Activated T-helper 1 cell treated with anti-CD3 and anti-CD28 coated beads, Interleukin-12 subunit alpha, Interleukin-12 subunit beta, Interleukin-2, Interleukin-4 antibody, amounts not matched to agents 30 ng/mL and 10 ng/mL and 1 ng/mL, durations not matched to agents 14 hours and 24 hours and 36 hours (primary cell): ENCODE measurements around the gene CASP12. TPM values are rescaled to one million over a fixed set of nuclear protein-coding genes. Genes with fewer than 3 reads are reported as not detected.
A peak's percentile ranks its signal among the peaks of the same experiment; 100 is the strongest.

Experiments used
- DNase-seq: peaks from one replicate; pipeline ENCODE4 v3.0.0; 2021; ENCODE audit warnings: low spot score
- H3K27ac Mint-ChIP-seq: one replicate; pipeline ENCODE4 v1.8.0; 2021; ENCODE audit warnings: mild to moderate bottlenecking, mixed read lengths
- H3K27me3 Mint-ChIP-seq: one replicate; pipeline ENCODE4 v1.8.0; 2022; ENCODE audit warnings: mild to moderate bottlenecking, moderate library complexity, mixed read lengths; ENCODE audit not compliant: insufficient read depth
- H3K36me3 Mint-ChIP-seq: one replicate; pipeline ENCODE4 v1.8.0; 2021; ENCODE audit warnings: low read depth, mixed read lengths
- H3K4me1 Mint-ChIP-seq: one replicate; pipeline ENCODE4 v1.8.0; 2021; ENCODE audit warnings: low read depth, mixed read lengths
- H3K4me3 Mint-ChIP-seq: one replicate; pipeline ENCODE4 v1.8.0; 2021; ENCODE audit warnings: mild to moderate bottlenecking, moderate library complexity, mixed read lengths
- H3K9me3 Mint-ChIP-seq: one replicate; pipeline ENCODE4 v1.8.0; 2021; ENCODE audit warnings: mixed read lengths
- intact Hi-C: fragments of 100-400 bp; cut with micrococcal nuclease; formaldehyde crosslinking; loops from one replicate; pipeline ENCODE4 v1.15.1; 2024
- total RNA-seq: library from RNA; stranded (reverse); gene quantifications from 2 replicates; pipeline ENCODE4 v1.2.3, GENCODE V29; 2022

CASP12 gene
- total RNA-seq, 1 donor from 2014 or later = not detected

DNA sequence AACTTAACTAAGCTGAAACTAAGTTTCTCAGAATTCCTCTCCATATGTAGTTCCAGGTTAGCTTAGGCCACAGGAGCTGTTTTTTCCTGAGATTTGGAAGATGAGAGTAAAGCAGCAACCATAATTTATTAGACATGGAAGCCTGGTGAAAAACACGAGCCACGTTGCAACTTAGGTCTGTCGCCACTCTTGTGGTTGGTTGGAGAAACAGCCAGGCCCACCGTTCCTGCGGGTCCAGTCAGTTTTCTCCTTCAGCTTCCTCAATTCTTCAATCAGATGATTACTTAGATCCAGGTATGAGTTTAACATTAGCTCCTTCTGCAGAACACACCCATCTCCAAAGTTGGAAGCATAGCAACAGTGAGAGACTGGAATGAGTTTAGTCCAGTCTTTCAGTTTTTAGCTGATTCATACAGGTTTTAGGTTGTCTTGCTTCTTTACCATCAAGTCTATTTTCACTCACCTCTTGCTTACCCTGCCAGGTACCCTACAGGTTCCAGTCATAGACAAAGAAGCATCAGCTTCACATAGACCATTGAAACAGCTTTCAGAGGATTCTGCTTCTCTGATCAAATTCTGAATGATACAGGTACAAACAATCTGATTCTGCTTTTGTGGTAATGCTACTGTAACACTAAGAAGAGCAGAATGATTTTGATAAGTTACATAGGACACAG, 18.6 kb downstream of the CASP12 start:
- Mint-ChIP-seq H3K27me3 (peaks cover 3% of the 10 kb centered on the region), H3K9me3 (peaks cover 20% of the 10 kb centered on the region), H3K27ac (no peak overlapping the region), H3K4me3 (no peak overlapping the region), H3K36me3 (peaks cover 13% of the 10 kb centered on the region), H3K4me1 (peaks cover 43% of the 10 kb centered on the region)
- no peak for DNase-seq
- intact Hi-C loops = loop anchor here (5.0 kb wide), 1 partner anchor 172 kb away; no protein-coding TSS in a partner anchor

DNA sequence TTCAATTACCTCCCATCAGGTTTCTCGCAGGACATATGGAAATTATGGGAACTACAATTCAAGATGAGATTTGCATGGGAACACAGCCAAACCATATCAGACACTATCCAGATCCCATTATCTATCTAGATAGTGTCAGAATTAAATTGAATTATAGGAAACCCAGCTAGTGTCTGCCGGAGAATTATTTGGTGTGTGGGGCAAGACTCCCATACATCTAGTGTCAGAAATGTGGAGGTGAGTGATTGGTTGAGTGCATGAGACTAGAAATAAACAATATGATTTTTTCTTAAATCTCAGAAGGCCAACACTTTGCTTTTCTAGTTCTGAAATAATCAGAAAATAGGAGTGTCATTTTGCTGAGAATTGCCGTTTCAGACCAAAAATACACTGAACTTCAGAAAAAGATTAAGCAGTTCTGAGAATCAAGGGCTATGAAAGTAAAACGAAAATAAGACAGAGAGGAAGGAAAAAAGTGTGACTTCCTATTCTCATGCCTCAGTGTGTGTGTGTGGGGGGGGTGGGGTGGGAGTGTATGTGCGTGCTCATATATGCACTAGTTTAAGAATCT, 21.3 kb downstream of the CASP12 start:
- Mint-ChIP-seq H3K27me3 (peaks cover 3% of the 10 kb centered on the region), H3K4me3 (peak overlapping the region; percentile 50), H3K4me1 (peaks cover 37% of the 10 kb centered on the region), H3K9me3 (peaks cover 21% of the 10 kb centered on the region), H3K36me3 (peaks cover 13% of the 10 kb centered on the region), H3K27ac (peak overlapping the region; percentile 66)
- no peak for DNase-seq
- intact Hi-C loops = loop anchor here (2.0 to 5.0 kb wide), 2 partner anchors 78 to 170 kb away; no protein-coding TSS in a partner anchor

DNA sequence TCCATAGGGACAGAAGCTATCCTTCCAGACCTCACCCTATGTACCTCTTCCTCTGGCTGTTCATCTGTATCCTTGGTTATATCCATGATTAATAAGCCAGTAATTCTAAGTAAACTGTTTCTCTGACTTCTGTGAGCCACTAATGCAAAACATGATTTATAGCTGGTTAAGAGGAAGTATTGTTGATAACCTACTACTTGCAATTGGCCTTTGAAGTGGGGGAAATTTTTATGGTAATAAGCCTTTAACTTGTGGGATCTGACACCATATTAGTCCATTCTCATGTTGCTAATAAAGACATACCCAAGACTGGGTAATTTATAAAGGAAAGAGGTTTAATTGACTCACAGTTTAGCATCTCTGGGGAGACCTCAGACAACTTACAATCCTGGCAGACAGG, 21.9 kb downstream of the CASP12 start:
- peaks cover 20% of the 10 kb centered on the region for H3K9me3 Mint-ChIP-seq
- H3K4me3 Mint-ChIP-seq = peak overlapping the region; percentile 50
- peaks cover 13% of the 10 kb centered on the region for H3K36me3 Mint-ChIP-seq
- H3K4me1 Mint-ChIP-seq = peaks cover 37% of the 10 kb centered on the region
- H3K27me3 Mint-ChIP-seq = peaks cover 3% of the 10 kb centered on the region
- peak overlapping the region; percentile 66 for H3K27ac Mint-ChIP-seq
- intact Hi-C loops = loop anchor here (2.0 to 5.0 kb wide), 2 partner anchors 78 to 169 kb away; no protein-coding TSS in a partner anchor
- no peak for DNase-seq

DNA sequence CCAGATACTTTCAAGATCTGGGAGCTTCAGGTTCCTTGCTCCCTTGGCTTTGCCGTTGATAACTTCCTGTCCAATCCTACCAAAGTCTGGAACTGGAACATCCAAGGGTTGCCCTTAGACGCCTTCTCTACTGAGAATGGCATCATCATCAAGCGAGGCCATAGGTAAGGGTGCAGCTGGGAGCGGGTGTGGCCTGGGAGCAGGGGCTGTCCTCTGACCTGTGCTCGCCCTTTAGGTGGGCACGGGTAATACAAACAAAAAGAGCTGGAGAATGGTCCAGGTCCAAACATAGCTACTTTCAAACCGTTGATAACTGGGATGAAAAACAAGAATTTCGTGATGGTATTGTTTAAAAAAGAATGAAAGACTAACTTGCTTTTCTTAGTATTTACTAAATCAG, 25.0 kb downstream of the CASP12 start:
- intact Hi-C loops = no loop called here
- Mint-ChIP-seq H3K27me3 (peaks cover 3% of the 10 kb centered on the region), H3K9me3 (peaks cover 10% of the 10 kb centered on the region), H3K27ac (no peak overlapping the region), H3K4me1 (peaks cover 28% of the 10 kb centered on the region), H3K4me3 (no peak overlapping the region), H3K36me3 (peaks cover 5% of the 10 kb centered on the region)
- DNase-seq = no peak

DNA sequence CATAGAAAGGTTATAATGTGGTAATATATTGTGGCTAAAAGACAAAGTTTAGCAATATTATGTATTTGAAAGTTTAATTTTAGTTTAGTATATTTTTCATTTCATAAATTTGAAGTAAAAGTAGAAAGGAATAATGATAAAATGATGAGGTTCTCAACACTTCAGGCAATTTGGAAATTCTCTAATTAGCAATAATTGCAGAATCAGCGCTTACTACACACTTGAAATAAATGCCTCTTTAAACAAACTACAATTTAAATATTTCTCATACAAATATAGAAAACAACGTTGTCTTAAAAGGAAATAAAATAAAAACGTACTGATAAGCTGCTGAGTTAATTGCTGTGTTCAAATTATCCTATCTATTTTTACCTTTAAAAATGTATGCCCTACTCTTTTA, 25.9 kb downstream of the CASP12 start:
- intact Hi-C loops = no loop called here
- no peak overlapping the region for H3K4me3 Mint-ChIP-seq
- peaks cover 5% of the 10 kb centered on the region for H3K36me3 Mint-ChIP-seq
- peaks cover 19% of the 10 kb centered on the region for H3K4me1 Mint-ChIP-seq
- H3K9me3 Mint-ChIP-seq = peaks cover 10% of the 10 kb centered on the region
- no peak overlapping the region for H3K27ac Mint-ChIP-seq
- H3K27me3 Mint-ChIP-seq = peaks cover 3% of the 10 kb centered on the region
- no peak for DNase-seq

DNA sequence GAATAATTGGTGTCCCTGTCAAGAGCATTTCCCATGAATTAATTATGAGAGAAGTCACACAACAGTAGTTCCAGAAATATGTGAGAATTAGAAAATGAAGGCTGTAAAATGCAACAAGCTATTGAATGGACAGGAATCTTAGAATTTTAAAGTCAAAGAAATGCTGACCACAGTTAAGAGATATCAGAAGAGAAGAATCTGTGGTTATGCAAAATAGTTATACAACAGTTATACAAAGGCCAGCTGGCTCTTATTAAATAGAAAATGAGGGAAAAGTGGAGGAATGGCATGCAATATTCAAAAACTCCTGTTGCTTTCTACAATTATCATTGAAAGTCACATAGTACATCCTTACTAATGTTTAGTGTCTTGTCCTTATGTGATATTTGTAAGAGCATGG, 27.4 kb downstream of the CASP12 start:
- no peak for DNase-seq
- Mint-ChIP-seq H3K4me1 (peaks cover 4% of the 10 kb centered on the region), H3K27ac (no peak overlapping the region), H3K36me3 (peaks cover 1% of the 10 kb centered on the region), H3K9me3 (peaks cover 9% of the 10 kb centered on the region), H3K4me3 (no peak overlapping the region), H3K27me3 (peaks cover 3% of the 10 kb centered on the region)
- intact Hi-C loops = no loop called here

DNA sequence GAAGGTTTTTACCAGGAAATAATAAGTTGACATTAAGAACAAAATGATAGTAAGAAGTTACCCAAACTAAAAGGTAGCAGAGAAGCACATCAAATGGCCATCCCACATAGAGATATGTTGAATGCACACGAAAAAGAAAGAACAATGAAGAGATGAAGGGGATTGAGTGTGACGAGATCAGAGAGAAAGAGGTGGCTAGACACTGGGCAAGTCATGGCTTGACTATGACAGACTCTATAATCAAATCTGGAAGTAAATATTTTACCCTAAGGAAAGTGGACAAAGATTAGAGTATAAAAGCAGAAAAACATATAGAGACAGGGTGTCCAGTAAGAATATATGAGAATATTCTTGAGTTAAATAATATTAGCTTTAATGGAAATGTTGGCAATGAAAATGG, 31.4 kb downstream of the CASP12 start:
- H3K27ac Mint-ChIP-seq = no peak overlapping the region
- peaks cover 1% of the 10 kb centered on the region for H3K36me3 Mint-ChIP-seq

DNA sequence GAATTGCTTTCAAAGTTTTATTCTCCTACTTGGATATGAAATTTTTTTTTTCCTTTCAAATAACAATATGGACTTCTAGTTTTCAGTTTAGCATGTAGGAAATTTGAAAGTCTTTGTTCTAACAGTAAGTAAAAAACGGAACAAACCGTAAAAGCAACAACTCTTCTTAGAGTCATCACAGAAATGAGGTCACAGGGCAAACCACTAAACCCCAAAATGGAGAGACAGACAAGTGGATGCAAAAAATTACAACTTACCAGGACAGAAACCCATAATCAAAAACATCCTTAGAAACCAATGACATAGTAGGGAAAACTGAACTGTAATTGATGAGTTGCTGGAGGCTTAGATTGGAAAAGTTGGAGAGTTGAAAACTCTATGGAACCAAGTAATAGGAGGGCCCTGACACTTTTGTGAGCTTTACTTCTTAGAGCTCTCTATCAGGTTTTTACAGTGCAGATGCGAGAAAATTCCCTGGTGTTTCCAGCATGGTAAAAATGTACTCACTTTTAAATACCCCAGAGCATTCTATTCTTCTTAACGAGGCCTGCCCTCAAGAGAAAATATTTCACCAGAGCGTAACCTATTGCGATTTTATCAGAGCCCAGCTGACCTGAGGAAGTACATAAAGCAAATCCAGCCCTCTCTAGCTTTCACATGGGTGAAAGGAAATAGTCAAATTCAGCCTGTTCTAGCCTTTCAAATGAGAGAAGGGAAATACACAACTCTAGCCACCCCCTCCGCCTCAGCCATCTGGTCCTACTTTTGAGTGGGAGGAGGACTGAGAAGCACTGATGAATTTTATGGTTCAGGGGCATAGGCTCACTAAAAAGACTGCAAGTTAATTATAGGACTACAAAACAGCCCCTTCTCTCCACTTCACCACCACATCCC, 39.1 kb downstream of the CASP12 start:
- Mint-ChIP-seq H3K9me3 (peaks cover 7% of the 10 kb centered on the region), H3K27me3 (no peaks in the 10 kb centered on the region), H3K36me3 (peaks cover 5% of the 10 kb centered on the region), H3K4me1 (peaks cover 24% of the 10 kb centered on the region), H3K4me3 (peak overlapping the region; percentile 38), H3K27ac (no peak overlapping the region)
- DNase-seq = no peak
- intact Hi-C loops = no loop called here

More for the DNA sequence above, 31.4 kb downstream of the CASP12 start:
- no peaks in the 10 kb centered on the region for H3K4me1 Mint-ChIP-seq
- H3K4me3 Mint-ChIP-seq = no peak overlapping the region
- H3K9me3 Mint-ChIP-seq = peaks cover 15% of the 10 kb centered on the region
- intact Hi-C loops = no loop called here
- no peak for DNase-seq
- peaks cover 3% of the 10 kb centered on the region for H3K27me3 Mint-ChIP-seq

DNA sequence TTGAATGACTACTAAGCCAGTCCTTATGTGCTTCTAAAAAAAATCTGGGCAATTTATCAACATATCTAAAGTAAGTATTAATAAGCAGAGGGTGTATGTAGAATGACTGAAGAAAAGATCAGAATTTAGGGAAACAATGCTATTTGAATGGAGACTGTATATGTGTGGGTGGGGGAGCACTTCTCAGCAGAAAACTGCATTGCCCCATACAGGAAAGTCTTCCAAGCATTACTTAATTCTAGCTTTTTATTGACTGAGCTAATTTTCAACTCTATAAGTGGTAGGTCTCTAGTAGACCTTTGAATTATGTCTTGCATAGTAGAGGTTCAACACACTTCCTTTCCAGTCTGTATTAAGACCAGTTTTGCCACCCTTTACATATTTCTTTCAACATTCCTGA, 41.7 kb downstream of the CASP12 start:
- Mint-ChIP-seq H3K36me3 (peaks cover 5% of the 10 kb centered on the region), H3K4me3 (no peak overlapping the region), H3K9me3 (peaks cover 7% of the 10 kb centered on the region), H3K27me3 (no peaks in the 10 kb centered on the region), H3K27ac (no peak overlapping the region), H3K4me1 (peaks cover 24% of the 10 kb centered on the region)
- intact Hi-C loops = no loop called here
- DNase-seq = no peak

DNA sequence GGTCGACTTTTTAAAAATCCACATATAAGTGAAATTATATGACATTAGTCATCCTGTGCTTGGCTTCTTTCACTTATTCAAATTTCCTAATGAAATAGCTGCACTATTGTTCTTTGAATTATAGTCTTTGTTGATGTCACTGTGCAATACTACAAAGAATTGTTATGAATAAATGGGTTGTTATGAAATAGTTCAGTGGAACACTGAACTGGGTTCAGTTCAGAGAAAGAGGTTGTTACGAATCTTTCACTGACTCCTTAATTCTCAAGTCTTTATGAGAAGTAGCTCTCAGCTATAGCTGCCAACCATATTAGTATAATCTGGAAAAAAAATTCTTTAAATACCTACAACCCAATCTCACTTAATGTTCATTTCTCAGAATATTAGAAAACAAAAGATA, 42.3 kb downstream of the CASP12 start:
- no peak overlapping the region for H3K27ac Mint-ChIP-seq
- peaks cover 24% of the 10 kb centered on the region for H3K4me1 Mint-ChIP-seq
- peaks cover 7% of the 10 kb centered on the region for H3K9me3 Mint-ChIP-seq
- no peak overlapping the region for H3K4me3 Mint-ChIP-seq
- H3K36me3 Mint-ChIP-seq = peaks cover 5% of the 10 kb centered on the region
- H3K27me3 Mint-ChIP-seq = no peaks in the 10 kb centered on the region
- intact Hi-C loops = no loop called here
- DNase-seq = no peak

DNA sequence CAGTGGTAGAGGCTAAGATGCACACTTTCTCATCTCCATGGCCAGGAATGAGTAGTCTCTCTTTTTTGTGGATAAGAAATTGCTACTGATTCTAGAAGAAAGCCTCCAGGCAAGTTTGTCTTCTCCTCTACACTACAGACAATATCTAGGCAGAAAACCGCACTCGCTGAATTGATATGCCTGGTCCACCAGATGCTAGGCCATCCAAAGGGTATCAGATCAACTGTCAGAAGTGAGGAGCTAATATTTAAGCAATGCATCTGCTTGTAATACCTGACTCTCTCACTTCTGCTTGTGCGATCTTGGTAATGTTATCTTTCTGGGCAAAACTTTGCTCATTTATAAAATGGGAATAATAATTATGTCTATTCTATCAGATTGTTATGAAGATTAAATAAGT, 45.0 kb downstream of the CASP12 start:
- Mint-ChIP-seq H3K27me3 (no peaks in the 10 kb centered on the region), H3K36me3 (peaks cover 3% of the 10 kb centered on the region), H3K4me1 (peaks cover 8% of the 10 kb centered on the region), H3K9me3 (peaks cover 5% of the 10 kb centered on the region), H3K27ac (no peak overlapping the region), H3K4me3 (no peak overlapping the region)
- no peak for DNase-seq
- intact Hi-C loops = no loop called here

DNA sequence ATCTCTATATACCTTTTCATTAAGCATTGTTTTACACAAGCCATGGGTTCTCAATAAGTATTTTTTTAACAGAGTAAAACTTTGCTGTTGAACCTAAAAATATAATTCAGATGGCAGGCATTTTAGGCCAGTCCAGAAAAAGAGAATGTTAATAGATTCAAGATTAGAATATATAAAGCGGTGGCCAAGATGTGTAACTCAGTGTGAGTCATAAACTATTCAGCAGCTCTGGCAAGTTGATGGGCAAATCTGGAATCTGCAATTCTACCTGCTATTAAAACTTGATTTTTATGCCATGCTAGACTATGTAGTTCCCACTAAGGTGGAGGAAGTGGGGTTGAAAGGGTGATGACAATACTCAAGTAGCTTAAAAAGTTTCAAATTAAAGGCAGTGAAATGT, 45.4 kb downstream of the CASP12 start:
- Mint-ChIP-seq H3K36me3 (peaks cover 2% of the 10 kb centered on the region), H3K4me1 (peaks cover 3% of the 10 kb centered on the region), H3K4me3 (no peak overlapping the region), H3K27me3 (no peaks in the 10 kb centered on the region), H3K9me3 (peaks cover under 1% of the 10 kb centered on the region), H3K27ac (no peak overlapping the region)
- DNase-seq = no peak
- intact Hi-C loops = no loop called here

DNA sequence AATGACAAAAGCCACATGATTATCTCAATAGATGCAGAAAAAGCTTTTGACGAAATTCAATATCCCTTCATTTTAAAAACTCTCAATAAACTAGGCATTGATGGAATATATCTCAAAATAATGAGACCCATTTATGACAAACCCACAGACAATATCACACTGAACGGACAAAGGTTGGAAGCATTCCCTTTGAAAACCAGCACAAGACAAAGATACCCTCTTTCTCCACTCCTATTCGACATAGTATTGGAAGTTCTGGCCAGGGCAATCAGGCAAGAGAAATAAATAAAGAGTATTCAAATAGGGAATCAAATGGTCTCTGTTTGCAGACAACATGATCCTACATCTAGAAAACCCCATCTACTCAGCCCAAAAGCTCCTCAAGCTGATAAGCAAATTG, 52.0 kb downstream of the CASP12 start:
- H3K4me1 Mint-ChIP-seq = no peaks in the 10 kb centered on the region
- no peak overlapping the region for H3K27ac Mint-ChIP-seq
- no peak overlapping the region for H3K4me3 Mint-ChIP-seq
- intact Hi-C loops = no loop called here
- H3K27me3 Mint-ChIP-seq = peaks cover 5% of the 10 kb centered on the region
- H3K36me3 Mint-ChIP-seq = peaks cover 2% of the 10 kb centered on the region
- no peaks in the 10 kb centered on the region for H3K9me3 Mint-ChIP-seq
- DNase-seq = no peak
